ENCODE data around the gene KIF19.
"Not testable (repeated sequence)": the region's sequence is repeated elsewhere in the genome, so short reads cannot be mapped to it uniquely, and the experiment has no call there.

The KIF19 gene, protein sequence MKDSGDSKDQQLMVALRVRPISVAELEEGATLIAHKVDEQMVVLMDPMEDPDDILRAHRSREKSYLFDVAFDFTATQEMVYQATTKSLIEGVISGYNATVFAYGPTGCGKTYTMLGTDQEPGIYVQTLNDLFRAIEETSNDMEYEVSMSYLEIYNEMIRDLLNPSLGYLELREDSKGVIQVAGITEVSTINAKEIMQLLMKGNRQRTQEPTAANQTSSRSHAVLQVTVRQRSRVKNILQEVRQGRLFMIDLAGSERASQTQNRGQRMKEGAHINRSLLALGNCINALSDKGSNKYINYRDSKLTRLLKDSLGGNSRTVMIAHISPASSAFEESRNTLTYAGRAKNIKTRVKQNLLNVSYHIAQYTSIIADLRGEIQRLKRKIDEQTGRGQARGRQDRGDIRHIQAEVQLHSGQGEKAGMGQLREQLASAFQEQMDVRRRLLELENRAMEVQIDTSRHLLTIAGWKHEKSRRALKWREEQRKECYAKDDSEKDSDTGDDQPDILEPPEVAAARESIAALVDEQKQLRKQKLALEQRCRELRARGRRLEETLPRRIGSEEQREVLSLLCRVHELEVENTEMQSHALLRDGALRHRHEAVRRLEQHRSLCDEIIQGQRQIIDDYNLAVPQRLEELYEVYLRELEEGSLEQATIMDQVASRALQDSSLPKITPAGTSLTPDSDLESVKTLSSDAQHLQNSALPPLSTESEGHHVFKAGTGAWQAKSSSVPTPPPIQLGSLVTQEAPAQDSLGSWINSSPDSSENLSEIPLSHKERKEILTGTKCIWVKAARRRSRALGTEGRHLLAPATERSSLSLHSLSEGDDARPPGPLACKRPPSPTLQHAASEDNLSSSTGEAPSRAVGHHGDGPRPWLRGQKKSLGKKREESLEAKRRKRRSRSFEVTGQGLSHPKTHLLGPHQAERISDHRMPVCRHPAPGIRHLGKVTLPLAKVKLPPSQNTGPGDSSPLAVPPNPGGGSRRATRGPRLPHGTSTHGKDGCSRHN

DNA sequence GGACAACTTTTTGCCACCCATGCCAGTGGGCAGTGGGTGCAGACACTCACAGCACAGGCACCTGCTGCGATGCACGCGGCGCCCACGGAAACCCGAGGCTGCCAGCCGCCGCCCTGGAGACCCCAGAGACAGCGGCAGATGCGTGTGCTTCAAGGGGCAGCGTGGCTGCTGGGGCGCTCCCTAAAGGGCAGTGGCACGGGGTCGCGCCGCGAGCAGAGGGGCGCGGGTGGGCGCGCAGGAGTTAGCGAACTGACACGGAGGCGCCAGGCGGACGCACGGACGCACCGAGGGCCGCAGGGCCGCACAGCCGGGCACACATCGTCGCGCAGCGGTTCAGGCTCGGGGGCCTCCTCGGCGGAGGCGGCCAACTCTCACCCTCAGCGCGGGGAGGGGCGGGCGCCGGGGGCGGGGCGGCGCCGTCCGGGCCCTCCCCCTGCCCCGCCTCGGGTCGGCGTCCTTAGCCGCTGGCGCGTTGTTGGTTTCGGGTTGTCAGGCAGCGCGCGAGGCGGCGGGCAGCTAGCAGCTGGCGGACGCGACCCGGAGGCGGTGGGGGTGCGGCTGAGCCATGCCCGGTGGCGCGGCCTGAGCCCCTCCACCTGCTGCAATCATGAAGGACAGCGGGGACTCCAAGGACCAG is at the start of gene KIF19:
KIF19 (plus strand) TSS at position 484 of the 637 bp plus-strand sequence; CDS start at position 608, 124 bp downstream.
- DNase-seq: peak; percentile 68

DNA sequence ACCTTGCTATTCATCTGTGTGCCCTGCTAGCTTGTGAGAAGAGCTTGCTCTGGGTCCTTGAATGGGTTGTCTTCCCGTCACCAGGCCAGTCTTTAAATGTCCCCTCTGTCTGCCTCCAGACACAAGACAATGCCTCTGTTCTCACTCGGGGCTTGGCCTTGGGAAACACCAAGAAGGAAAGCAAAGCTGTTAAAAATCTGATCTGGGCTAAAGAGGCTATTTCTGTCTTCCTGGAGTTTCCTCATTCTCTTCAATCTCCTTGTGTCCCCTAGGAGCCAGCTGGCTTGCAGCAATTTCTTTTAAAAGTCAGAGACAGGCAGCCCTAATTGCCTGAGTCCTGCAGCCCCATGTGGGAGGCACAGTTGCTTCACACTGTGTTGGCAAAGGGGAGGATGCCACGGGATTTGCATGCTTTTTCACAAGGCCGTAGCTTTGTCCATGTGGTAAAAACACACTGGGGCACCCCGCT is 49.5 kb upstream of the KIF19 start:
- peak; percentile 84 for DNase-seq

DNA sequence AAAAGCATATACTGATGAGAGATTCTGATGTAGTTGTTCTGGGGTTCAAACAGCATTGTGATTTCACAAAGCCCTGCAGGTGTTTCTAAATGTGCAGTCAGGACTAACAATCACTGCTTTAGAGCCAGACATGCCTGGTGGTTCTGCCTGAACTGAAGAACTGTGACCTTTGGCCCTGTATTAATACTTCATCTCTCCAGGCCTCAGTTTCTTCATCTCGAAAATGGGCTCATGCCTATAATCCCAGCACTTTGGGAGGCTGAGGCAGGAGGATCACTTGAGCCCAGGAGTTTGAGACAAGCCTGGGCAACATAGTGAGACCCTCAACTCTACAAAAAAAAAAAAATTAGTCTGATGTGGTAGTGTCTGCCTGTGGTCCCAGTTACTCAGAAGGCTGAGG is 48.1 kb upstream of the KIF19 start:
- no peak for DNase-seq

DNA sequence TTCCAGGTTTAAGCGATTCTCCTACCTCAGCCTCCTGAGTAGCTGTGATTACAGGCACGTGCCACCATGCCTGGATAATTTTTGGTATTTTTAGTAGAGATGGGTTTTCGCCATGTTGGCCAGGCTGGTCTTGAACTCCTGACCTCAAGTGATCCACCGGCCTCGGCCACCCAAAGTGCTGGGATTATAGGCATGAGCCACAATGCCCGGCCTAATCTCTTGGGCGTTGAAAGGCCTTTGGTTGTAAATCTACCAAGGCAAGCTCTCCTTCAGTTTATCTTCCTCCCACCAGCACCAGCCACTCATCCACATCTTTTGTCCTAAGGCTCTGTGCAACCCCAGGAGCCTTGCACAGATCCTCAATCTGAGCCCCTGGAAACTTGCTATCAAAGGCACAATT is 46.4 kb upstream of the KIF19 start:
- not testable (repeated sequence) for DNase-seq

DNA sequence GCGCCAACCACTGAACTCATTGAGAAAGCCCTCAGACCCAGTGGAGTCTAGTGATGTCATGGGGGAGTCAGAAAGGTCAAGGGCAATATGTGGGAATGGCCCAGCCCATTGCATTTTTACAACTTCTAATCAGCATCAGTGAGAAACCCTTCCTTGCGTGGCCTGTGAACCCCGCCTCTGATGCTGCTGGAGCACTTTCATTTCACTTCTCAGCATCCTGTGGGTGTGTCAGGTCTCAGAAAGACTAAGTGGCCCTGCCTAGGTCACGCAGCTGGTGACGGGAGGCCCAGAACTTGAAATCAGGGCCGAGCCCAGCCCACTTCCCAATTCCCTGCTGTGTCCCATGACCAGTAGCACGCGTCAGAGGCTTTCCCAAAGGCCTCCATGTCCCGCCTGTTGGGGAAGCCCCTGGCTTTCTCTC is 45.9 kb upstream of the KIF19 start:
- no peak for DNase-seq

DNA sequence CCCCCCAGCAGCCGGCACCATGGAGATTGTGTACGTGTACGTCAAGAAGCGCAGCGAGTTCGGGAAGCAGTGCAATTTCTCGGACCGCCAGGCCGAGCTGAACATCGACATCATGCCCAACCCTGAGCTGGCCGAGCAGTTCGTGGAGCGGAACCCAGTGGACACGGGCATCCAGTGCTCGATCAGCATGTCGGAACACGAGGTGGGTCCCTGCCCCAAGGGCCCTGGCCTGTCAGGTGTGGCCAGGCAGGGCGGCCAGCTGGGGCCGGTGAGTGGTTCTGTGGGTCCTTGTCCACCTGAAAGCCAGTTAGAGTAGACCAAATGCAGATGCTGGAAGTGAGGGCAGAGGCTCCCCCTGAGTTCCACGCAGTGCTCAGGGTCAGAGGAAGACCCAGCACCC is 44.2 kb upstream of the KIF19 start:
- no peak for DNase-seq

DNA sequence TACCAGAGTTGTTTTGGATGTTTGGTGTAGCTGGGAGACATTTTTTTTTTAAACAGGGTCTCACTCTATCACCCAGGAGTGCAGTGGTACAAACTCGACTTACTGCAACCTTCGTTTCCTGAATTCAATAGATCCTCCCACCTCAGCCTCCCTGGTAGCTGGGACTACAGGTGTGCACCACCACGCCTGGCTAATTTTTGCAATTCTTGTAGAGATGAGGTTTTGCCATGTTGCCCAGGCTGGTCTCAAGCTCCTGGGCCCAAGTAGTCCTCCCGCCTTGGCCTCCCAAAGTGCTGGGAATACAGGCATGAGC is 43.8 kb upstream of the KIF19 start:
- not testable (repeated sequence) for DNase-seq

DNA sequence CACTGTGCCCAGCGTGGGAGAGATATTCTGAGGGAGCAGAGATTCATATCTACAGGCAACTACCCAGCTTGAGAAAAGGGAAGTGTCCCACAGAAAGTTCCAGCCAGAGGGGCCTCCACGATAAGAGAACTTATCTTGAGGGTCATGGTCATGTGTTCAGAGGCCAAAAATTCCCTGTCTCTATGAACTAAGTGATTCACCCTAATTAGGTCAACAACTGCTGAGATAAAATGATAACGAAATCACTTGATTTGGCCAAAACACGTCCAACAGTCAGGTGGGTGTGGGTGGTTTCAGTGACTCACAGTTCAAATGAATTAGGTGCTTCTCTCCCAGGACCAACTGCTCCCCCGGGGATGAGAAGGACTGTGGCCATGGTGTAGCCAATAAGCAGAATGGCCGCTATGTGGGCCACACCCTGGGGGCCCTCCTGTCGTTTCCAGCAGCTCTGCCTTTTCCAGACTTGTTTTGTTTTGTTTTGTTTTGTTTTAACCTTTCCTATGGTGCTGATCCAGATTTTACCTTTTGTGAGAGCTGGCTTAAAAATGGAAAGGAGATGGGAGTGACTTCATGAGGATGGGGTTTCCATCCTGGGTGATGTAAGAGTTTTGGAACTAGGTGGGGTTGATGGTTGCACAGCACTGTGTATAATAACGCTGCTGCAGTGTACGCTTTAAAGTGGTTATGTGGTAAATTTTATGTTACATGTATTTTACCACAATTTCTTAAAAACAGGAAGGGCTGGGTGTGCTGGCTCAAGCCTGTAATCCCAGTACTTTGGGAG is 43.2 kb upstream of the KIF19 start:
- DNase-seq: no peak

DNA sequence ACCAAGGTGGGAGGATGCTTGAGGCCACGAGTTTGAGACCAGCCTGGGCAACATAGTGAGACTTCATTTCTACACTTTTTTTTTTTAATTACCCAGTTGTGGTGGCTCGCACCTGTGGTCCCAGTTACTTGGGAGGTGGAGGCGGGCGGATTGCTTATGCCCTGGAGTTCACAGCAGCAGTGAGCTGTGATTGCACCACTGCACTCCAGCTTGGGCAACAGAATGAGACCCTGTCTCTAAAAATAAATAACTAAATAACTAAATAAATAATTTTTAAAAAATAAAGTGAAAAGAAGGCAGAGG is 42.7 kb upstream of the KIF19 start:
- no peak for DNase-seq

DNA sequence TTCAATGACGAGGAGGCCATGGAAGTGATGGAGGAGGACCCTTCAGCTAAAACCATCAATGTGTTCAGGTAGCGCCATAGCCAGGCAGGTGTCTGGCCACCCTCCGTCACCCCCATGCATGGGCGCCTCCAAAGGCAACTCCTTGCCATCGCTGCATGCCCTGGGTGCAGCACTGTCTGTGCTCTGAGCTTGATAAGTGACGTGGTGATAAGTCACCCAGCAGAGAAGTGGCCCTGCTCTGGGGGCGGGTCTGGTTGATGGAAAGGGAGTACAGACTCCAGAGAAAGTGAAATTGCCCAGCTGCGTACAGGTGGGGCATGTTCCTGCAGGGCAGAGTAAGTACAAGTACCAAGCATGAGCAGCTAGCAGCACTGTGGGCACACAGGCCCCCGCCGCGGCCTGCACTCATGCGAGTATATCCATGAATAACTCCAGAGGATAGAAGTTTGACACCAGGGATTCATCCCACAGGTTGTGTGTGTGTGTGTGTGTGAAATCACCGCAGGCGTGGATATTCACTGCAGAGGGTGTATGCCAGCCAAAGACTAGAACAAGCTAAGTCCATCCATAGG is 38.9 kb upstream of the KIF19 start:
- DNase-seq: no peak

DNA sequence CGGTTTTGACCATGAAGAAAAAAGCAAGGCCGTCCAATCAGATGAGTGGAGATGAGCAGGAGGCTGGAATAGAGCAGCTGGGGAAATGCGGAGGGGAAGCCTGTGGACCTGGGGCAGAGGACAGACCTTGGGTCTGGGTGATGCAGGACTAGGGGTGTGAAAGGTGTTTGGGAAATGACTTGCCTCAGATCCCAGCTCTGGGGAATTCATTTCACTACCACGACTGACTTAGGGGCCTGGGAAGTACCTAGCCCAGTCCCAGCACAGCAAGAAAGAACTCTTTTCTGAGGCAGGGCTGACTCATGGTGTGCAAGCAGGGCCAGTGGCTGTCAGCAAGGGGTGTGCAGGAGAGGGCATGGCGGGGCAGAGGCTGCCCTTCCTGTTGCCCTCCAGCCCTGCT is 37.2 kb upstream of the KIF19 start:
- DNase-seq: no peak

DNA sequence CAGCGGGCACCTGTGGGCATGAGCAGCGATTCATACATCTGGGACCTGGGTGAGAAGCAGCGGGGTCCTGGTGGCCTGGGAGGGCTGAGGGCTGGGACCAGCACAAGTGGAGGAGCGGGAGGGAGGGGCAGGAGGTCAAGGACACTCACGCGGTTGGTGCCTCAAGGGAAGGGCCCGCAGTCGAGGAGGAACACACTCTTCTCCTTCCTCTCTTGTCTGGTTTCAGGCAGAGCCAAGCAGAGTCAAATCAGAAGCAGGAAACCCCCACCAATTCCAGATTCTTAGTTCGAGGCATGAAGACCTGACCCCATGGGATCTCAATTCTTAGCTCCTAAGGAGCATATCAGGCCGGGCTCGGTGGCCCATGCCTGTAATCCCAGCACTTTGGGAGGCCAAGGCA is 36.3 kb upstream of the KIF19 start:
- DNase-seq: no peak

DNA sequence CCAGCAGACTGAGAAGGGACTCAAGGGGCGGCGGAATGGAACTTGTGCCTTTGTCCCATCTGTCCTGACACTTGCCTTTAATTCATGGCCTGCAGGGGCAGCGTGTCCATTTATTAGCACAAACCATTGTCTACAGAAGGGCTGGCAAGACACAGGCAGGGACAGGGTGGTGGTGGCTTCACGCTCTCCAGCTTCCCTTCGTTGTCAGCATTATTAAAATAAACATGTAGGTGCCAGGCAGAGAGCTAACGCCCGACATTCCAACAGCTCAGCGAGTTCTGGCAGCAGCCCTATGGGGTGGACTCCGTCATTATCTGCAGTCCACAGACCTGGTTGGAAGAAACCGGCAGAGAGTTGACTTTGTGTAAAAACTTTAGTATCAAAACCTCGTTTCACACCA is 35.7 kb upstream of the KIF19 start:
- DNase-seq: no peak

DNA sequence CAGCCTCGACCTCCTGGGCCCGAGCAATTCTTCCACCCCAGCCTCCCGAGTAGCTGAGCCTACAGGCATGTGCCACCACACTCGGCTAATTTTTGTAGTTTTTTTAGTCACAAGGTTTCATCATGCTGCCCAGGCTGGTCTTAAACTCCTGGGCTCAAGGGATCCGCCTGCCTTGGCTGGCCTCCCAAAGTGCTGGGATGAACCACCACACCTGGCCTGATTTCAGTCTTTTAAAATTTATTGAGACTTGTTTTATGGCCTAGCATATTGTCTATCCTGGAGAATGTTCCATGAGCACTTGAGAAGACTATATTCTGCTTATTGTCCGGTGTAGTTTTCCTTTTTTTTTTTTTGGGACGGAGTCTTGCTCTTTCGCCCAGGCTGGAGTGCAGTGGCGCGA is 33.5 kb upstream of the KIF19 start:
- no peak for DNase-seq

DNA sequence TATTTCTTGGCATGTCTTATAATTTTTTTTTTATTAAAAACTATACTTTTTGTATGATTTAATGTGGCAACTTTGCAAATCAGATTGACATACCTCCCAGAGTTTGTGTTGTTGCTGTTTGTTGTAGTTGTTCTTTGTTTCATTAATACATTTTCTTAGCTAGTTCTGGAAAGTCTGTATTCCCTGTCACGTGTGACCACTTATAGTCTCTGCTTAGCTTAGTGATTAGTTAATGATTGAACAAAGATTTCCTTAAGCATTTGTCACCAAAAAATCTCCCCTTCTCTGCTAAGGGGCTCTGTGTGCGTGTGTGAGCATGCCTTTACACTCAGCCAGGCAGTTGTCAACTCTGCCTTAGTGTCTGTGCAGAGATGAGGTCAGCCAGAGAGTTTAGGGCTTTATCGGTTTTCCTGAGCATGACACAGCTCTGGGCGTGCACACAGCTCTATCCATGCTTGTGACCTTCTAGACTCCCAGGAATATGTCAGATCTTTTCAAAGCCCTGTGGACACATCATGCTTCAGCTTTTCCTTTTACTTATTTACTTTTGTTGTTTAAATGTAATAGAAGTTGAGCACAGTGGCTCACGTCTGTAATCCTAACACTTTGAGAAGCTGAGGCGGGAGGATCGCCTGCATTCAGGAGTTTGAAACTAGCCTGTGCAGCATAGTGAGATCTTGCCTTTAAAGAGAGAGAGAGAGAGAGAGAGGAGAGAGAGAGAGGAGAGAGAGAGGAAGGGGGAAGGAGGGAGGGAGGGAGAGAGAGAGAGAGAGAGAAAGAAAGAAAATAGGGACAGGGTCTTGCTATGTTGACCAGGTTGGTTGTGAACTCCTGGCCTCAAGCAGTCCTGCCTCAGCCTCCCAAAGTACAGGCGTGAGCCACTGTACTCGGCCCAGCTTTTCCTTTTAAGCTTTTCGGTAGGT is 30.1 kb upstream of the KIF19 start:
- no peak for DNase-seq

DNA sequence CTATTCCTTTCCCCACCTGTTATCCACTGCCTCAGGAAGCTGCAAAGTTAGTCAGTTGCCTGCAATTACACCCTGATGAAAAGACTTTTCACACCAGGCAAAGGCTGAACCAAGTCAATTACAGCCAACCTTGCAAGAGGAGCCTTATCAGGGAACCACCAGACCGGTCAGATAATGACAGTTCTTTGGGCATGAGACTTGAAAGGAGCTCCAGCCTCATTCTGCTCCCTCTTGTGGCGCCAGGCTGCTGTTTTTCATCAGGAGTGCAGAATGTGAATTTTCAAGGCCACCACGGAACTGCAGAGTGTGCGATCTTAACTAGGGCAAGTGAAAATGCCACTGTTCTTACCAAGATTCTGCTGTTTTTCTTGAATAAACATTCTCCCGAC is 29.5 kb upstream of the KIF19 start:
- DNase-seq: peak; percentile 89

DNA sequence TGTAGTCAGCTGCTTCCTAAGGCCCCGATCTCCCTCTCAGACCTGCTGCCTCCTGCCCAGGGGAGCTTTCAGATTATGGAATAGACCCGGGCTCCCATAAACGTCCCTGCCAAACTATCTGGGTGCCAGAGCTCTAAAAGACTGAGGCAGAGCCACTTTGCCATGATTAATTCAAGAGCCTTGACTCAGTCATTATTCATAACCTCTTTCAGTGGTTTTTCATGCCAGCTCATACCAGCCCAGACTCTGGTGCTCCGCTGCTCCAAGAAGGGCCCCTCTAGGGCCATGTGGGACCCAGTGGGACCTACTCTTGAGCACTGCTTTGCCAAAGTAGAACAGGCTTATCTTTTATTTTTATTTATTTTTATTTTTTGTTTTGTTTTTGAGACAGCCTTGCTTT is 28.1 kb upstream of the KIF19 start:
- DNase-seq: no peak

DNA sequence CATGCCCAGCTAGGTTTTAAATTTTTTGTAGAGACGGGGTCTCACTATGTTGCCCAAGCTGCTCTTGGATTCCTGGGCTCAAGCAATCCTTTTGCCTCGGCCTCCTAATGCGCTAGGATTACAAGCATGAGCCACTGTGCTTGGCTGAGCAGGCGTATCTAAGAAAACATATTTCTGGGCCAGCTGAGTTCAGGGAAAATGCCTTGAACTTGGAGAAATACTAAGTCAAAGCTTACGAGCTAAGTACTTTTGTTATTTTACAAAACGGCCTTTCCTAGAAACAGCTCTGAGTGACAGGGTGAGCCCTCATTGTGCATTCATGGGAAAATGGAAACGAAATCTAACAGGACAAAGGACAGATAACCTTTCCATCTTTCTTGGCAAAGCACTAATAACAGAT is 27.2 kb upstream of the KIF19 start:
- no peak for DNase-seq

DNA sequence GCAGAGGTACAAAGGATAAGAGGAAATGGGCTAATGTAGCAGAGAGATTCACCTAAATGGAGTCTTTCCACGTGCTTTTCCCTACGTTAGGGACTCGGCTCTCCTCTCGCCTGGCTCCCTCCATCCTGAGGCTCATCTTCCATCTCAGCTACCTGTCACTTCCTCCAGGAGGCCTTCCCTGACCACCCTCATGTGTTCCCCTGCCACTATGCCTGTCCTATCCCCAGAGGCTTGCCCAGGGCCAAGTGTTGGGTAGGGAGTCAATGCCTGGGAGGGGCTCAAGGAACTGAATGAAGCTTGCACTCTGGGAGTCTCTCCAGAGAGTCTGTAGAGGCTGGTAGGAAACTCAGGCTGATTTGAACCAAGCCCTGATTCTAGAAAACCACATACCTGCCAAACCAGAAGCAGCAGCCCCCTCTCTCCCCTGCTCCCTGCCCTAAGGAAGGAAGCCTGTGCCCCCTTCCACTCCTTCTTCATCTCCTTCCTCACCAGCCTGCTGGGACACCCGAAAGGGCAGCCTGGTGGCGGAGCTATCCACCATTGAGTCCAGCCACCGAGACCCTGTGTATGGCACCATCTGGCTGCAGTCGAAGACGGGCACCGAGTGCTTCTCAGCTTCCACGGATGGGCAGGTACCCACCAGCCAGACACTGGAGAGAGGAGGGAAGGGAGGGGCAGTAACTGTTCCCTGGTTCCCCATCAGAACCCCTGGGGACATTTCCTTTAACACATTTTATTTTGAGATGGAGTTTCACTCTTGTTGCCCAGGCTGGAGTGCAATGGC is 26.6 kb upstream of the KIF19 start:
- DNase-seq: no peak

DNA sequence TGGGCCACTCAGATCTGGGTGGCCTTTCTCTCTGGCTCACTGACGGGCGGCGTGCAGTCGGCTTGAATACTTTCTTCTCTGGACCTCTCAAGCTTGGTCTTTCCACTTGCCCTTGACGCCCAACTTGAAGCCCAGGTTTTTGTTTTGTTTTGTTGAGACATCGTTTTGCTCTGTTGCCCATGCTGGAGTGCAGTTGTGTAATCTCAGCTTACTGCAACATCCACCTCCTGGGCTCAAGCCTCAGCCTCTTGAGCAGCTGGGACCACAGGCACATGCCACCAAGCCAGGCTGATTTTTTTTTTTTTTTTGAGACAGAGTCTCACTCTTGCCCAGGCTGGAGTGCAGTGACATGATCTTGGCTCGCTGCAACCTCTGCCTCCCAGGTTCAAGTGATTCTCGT is 22.7 kb upstream of the KIF19 start:
- no peak for DNase-seq

Measured in midbrain (tissue), 1 donor.